ENCODE measurements around the gene GARIN5A.

GARIN5A gene

DNA sequence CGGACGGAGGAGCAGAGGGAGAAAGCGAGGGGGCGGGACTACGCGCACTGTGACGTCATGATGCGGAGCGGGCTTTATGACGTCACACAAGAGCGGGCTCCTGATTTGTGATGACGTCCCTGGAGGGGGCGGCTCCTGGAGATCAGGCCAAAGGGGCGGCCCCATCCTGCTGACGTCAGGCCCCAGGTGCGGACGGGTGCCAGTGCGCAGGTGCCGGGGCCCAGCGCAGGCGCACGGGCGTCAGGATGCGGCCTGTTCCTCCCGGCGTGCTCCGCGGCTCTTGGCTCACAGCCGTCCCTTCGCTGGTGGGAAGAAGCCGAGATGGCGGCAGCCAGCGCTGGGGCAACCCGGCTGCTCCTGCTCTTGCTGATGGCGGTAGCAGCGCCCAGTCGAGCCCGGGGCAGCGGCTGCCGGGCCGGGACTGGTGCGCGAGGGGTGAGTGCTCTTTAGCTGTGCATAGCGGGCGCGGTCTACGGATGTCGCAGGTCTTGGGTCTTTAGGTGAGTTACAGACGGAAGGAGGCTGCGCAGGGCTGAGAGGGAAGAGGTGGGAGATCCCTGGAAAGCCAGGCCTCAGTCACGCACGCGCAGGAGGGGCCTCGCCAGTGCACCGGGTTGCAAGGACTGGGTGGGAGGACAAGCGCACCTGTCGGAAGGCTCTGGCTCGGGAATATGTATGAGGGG lies at the start of gene GARIN5A, which contains the start of gene EMC10:
Gene GARIN5A (minus strand): TSS at position 625 of the 683 bp plus-strand sequence. CDS start 460 bp downstream, at position 165.
Gene EMC10 (plus strand): TSS at position 284 of the 683 bp plus-strand sequence. CDS start 38 bp downstream, at position 322.
- DNase-seq (ENCODE audit: low read depth in 2 of 3, low spot score in 2 of 3): peak; percentile 82 to 93 (median 93)

DNA sequence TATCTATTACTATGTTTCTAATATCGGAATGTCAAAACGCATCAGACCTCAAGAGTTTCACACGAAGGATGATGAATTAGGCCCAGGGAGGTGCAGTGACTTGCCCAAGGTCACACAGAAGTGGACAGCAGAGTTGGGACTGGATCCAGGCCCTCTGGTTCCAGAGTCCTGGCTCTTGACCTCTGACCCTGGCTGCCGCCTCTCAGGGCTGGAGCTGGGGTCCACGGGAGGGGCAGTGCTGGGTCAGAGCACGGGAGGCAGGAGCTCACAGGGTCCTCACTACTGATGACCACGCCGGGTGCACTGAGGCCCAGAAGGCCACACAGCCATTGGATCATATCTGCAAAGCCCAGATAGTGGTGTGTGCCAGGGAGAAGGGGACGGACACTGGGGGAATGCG lies 46.2 kb upstream of the GARIN5A start:
- no peak for DNase-seq (ENCODE audit: low read depth in 2 of 3, low spot score in 2 of 3)

DNA sequence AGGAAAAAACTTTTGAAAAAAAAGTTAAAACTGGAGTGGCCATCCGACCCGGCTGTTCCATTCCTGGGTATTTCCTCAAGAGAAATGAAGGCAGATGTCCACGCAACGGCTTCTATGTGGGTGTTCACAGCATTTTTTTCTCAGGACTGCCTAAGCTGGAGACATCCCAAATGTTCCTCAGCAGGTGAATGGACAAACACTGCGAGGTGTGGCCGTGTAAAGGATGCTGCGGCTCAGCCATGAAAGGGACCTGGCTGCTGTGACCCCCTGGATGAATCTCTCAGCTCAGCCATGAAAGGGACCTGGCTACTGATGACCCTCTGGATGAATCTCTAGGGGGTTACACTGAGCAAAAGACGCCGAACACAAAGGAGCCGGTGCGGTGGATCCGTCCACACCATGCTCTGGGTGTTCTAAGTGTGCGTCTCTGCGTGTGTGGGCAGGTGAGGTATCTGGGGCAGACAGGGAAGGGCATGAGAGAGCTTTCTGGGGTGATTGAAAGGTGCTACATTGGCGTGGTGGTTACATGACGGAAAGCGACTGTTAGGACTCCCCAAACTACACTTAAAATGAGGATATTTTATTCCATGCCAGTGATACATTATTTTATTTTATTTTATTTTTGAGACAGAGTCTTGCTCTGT lies 44.3 kb upstream of the GARIN5A start:
- no peak for DNase-seq (ENCODE audit: low read depth in 2 of 3, low spot score in 2 of 3)

DNA sequence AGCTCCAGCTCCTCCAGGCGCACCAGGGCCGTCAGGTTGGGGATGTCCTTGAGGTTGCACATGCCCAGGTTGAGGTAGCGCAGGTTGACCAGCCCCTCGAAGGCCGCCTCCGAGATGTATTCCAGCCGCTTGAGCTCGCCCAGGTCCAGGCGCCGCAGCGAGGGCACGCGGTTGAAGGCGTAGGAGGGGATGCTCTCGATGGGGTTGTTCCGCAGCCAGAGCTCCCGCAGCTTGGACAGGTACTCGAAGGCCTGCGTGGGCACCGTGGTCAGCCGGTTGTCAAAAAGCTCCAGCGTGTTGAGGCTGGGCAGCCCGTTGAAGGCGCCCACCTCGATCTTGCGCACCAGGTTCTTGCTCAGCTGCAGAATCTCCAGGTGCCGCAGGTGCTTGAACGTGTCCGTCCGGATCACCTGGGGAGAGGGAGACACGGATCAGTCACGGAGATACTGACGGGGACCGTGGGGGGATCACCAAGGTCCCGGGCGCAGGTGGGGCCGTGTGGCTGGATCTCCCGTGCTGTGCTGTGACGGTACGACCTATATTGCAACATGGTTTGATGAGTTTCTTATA lies 42.4 kb upstream of the GARIN5A start:
- DNase-seq (ENCODE audit: low read depth in 2 of 3, low spot score in 2 of 3): no peak

DNA sequence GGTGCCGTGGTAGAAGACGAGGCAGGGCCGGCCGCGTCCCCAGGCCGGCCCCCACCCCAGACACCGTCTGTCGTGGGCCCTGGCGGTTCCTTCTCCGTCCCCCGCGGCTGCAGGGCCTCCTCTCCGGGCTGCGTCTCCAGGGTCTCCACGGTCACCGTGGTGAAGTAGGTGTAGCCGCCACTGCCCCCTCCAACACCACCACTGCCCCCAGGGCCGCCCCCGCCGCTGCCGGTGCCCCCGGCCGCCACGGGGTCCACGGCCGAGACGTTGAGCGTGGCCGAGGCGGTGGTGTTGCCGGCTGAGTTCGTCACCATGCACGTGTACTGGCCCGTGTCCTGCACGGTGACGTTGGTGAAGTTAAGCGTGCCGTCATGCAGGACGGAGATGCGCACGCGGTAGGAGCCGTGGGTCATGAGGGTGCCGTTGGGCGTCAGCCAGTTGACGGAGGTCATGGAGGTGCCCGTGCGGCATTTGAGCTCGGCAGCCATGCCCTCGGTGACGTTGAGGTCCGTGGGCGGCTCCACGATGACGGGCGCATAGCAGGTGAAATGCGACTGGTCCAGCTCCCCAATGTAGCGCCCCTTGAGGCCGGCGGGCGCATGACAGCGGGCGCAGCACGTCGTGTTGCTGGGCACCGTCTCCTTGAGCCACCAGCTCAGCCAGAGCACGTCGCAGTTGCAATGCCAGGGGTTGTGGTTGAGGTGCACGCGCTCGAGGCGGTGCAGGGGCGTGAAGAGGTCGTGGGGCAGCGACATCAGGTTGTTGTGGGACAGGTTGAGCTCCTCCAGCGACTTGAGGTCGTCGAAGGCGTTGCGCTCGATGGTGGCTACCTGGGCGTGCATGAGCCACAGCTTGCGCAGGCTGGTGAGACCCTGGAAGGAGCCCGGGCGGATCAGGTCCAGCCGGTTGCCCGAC lies 41.7 kb upstream of the GARIN5A start:
- DNase-seq (ENCODE audit: low read depth in 2 of 3, low spot score in 2 of 3): no peak

DNA sequence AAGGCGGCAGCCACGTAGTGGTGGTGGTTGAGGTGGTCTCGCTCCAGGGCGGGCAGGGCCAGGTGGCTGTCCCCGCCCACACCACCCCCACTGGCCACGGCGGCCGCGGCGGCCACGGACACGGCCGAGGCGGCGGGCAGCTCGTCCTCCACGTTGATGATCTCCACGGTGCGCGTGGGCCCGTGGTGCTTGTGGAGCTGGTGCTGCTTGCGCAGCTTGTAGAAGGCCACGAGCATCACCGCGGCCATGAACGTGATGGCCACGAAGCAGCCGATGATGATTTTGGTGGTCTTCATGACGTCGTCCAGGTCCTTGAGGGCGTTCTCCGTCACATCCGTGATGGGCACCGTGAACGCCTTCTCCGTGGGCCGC lies 41.0 kb upstream of the GARIN5A start:
- DNase-seq (ENCODE audit: low read depth in 2 of 3, low spot score in 2 of 3): no peak

DNA sequence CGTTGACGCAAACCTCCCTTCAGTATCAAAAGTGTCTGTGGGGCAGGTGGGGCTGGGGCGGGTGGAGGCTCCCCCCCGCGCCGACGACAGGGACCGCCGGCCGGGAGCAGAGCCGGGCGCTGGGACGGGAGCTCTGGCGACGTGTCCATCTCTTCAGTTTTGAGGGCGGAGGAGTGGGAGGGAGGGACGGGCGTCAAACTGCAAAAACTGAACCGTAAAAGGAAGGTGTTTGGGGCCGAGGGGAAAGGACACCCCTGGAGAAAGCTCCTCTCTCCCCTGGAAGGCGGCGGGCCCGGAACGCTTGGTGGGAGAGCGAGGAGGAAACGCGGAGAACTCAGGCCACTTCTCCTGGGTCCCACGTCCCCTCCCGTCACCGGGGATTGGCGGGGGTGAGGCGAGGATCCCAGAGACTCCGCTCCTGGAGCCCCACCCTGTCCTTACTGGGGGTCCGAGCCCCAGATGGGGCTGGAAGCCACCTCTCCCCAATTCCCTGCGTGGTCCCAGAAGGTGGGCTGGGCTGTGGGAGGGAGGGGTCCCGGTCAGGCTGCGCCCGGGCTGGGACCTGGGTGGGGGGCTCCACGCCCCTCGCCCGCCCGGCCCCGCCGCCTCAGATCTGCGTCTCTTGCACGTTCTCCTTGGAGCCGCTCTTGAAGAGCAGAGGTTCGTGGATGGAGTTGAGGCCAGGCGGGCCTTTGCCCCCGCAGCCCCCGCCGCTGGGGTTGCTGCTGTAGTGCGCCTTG lies 40.5 kb upstream of the GARIN5A start:
- no peak for DNase-seq (ENCODE audit: low read depth in 2 of 3, low spot score in 2 of 3)

DNA sequence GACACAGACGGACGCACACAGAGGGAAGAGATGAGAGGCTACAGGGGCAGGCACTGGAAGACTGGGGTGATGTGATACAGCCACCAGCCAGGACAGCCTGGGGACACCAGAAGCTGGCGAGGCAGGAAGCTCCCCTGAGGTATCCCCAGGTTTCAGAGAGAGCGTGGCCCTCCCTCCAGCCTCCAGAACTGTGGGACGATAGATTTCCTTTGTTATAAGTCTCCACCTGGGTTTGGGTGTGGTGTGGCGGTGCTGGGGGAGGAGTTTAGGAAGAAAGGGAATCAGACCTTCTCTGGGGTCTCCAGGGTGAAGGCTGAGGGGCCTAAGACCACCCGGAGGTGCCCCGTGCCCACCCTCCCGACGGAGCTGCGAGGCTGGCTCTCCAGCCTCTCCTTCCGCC lies 39.8 kb upstream of the GARIN5A start:
- no peak for DNase-seq (ENCODE audit: low read depth in 2 of 3, low spot score in 2 of 3)

DNA sequence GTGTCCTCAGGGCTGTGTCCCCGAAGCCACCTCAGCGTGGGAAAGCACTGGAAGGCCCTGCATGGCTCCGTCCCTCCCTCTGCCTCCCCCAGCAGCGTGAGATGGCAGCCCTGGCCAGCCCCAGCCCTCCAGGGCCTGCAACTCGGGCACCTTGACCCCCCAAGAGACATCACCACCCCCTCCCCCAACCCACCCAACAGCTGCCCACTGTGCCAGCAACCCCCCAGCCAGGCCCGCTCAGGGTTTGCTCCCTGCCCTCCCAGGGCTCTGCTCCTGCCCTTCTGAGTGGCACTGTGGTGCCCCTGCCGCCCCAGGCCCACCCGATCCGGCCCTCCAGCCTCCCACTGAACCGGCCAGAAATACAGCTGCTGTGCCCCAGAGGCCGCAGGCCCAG lies 38.5 kb upstream of the GARIN5A start:
- DNase-seq (ENCODE audit: low read depth in 2 of 3, low spot score in 2 of 3): no peak

DNA sequence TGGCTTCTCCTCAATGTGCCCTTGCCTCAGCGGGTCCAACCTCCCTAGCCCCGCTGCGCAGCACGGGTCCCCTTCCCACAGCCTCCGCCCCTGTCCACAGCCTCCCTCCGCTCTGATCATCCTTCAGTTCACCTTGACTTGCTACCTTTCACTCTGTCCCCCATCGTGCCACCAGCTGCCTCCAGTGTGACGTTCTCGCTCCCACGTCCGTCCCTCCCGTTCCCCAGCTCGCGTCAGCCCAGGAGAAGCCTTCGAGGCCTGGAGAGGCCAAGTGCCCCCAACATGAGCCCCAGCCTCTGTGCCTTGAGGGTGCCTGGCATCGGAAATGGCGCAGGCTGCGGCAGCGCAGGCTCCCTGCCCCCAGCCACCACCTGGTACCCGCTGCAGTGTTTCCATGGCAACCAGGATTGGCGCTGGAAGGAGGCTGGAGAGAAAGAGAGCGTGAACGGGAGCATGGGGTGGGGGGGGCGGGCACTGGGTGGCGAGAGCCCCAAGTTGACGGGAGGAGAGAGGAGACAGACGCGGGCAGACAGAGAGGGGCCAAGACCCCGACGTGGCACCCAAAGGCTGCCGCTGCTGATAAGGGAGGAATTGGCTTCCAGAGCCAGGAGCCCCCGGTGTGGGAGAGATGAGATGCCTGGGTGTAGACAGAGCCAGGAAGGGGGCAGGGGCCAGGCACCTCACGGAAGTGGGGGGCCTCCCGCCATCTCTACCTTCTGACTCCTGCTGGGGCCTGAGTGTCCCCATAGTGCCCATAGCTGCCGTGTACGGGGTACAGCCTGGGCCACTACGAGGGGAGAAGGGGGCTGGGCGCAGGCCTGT lies 37.9 kb upstream of the GARIN5A start:
- DNase-seq (ENCODE audit: low read depth in 2 of 3, low spot score in 2 of 3): no peak

DNA sequence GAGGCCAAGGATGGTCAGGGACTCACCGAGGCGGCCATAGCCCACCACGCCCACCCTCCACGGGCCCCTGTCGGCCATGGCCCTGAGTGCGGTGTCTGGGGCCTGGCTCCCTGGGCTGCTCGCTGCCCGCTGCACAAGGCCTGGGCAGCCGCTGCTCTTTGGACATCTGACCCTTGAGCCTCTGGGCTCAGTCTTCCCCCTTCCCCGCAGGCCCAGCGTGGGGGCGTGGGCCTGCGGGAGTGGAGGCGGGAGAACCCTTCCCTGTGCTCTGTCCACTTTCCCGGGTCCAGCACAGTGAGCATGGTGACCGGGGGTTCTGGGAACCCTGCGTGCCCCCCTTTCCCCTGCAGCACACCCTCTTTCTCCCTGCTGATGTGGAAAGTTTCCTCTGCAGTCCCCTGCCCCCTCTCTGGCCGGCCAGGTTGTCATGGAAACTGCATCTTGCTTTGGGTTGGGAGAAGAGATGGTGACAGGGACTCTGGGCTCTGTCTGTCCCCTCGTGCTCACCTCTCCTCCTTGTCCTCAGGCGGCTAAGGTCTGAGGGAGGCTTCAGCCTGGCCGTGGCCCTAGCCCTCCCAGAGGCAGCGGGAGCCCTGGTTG lies 37.2 kb upstream of the GARIN5A start, which contains the start of gene ASPDH:
Gene ASPDH (minus strand): TSS at position 168 of the 600 bp plus-strand sequence. CDS start 90 bp downstream, at position 78.
- no peak for DNase-seq (ENCODE audit: low read depth in 2 of 3, low spot score in 2 of 3)

DNA sequence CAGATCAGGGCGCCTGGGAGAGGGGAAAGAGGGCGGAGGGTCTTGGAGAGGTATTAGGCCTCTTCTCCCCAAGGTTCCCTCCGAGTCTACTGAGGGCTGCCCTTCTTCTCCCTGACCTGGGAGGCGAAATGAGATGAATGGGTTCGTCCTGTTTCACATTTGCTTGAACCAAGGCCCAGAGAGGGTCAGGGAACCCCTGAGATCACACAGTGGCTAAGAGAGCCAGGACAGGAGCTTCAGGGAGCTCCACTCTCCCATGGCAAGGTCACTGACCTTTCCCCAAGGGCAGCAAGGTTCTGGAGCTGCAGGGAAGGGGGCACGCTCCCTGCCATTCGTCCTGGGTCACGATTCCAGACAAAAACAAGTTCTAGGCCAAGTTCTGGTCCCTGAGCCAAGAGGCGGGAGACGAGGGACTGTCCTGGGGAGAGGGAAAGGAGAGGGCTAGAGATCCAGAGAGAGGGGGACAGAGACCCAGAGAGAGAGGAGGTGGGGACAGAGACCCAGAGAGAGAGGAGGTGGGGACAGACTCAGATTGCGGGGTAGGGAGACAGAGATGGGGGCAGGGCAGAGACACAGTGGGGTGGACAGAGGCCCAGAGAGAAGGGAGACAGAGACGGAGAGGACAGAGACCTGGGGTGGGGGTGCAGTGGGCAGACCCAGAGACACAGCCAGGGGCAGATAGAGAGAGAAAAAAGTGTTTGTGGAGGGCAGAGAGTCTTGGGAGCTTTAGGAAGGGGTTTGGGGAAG lies 36.5 kb upstream of the GARIN5A start:
- DNase-seq (ENCODE audit: low read depth in 2 of 3, low spot score in 2 of 3): no peak

DNA sequence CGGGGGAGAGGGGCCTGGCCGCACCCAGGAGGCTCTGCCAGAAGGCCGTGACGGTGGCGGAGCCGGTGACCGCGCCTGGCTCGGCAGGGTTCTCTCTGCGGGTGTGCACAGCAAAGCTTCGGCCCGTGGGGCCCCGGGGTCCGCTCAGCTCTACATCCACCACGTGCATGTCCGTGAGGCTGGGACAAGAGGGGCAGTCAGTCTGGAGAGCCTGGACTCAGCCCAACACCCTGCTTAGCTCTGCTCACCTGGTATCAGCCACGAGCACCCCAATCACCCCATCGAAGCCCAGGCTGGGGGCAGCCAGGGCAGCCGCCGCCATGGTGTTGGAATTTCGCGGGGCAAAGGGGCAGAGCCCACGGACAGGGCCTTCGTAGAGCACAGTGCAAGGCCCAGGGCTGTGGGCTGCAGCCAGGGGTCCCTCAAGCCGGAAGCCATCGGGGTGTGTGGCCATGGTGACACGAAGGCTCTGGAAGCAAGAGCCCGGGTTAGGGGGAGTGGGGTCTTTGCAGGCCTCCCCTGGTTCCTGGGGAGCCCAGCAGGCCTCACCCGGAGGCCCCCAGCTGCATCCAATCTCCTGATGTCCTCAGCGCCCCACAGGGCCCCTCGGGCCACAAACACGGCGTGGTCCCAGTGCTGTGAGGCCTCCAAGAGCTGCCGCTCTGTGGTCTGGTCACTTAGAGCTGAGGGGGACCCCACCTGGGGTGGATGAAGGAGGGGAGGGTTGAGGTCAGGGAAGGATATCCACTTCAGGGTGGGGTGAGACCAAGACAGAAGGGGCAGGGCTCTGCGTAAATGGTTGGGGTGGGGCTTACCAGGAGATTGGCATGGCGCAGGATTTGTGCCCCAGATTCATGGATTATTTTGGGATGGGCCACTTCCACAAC lies 35.7 kb upstream of the GARIN5A start:
- no peak for DNase-seq (ENCODE audit: low read depth in 2 of 3, low spot score in 2 of 3)

DNA sequence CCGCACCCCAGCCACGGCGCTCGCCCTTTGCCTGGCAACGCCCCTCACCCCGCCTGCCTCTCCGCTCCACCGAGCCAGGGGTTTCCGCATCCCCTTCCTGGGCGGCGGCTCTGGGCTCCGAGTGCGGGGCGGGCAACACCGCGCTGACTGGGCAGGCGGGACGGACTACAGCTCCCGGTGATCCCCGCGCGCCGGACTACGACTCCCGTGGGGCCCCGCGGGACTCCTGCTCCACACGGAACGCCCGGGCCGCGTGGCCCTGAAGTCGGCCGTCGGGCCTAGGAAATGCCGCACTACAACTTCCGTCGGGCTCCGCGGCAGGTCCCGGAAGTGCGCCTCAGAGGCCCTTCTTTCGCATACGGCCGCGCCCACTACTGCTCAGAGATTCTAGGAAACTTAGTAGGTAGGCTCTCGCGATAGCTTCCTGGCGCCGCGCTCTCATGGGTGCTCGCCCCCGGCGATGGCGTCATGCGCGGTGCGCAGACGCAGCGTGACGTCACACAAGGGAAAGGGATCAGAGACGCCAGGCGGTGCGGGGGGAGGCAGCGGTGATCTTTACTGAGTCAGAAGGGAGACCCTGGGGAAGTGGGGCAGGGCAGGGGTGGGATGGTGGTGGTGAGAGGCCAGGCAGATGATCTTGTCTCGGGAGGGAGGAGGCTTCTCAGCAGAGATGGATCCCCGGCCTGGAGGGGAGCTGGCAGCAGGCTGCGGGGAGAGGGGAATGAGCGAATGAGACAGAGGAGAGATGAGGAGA lies 34.6 kb upstream of the GARIN5A start, which contains the start of gene JOSD2:
Gene JOSD2 (minus strand): TSS at position 123 of the 754 bp plus-strand sequence. CDS start 760 bp downstream, outside the sequence.
- peak; percentile 84 to 91 (median 88) for DNase-seq (ENCODE audit: low read depth in 2 of 3, low spot score in 2 of 3)

DNA sequence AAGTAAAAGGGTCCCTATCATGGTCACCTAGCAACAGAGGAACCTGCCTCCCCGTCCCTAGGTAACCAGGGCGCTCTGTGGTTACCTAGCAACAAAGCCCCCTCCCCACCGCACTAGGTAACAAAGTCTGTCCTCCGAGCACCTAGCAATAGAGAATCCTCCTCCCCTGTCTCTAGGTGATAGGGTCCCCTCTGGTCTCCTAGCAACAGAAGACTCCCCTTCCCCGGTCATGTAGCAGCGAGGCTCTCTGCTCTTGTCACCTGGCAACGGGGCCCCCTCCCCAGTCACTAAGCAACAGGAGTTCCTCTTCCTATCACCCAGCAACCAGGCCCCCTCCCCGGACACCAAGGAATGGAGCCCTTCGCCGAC lies 34.0 kb upstream of the GARIN5A start:
- no peak for DNase-seq (ENCODE audit: low read depth in 2 of 3, low spot score in 2 of 3)

DNA sequence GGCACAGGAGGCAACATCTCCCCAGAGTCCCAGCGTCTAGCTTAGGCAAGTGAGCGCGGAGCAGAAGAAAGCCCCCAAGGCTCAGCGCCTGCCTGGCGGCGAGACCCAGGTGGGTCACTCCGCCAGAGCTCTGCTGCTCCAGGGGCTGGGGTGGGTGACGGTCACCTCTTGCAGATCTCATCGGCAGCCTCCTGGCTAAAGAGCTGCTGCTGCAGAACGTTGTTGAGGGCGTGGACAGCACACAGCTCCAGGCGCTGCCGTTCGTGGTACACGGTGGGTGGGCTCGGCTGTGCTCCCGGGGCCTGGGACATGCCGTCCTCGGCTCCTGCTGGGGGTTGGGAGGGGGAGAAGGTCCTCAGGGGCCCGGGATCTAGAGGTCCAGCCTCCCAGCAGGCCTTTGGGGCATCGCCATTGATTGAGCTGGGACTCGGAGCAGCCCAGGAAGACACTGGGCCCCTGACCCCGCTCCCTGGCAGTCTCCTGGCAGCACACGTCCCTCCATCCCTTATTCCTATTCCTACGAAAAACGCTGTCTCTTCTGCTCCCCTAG lies 33.5 kb upstream of the GARIN5A start:
- DNase-seq (ENCODE audit: low read depth in 2 of 3, low spot score in 2 of 3): no peak

DNA sequence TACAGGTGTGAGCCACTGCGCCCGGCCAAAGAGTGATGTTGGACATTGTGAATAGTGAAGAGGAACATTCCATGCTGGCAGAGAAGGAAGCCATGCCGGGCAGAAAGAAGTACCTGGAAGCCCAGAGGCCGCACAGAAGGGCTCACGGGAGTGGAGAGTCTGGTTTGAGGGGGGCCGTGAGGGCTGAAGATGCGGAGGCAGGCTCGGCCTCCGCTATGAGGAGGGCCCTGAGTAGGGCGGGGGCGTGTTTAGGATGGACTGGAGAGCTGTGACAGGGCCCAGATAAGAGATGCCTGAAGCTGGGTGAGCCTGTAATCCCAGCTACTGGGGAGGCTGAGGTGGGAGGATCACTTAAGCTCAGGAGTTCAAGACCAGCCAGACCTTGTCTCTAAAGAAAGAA lies 32.7 kb upstream of the GARIN5A start:
- DNase-seq (ENCODE audit: low read depth in 2 of 3, low spot score in 2 of 3): no peak
